OCI-LY1 (cell line): ENCODE measurements around the gene KCNK13.

Experiments used
- H2AFZ ChIP-seq: fragments of 200-600 bp; sonication (generic), shearing (Covaris generic); 2 replicates; pipeline ENCODE4 v1.6.0; 2014; ENCODE audit warnings: antibody characterized with exemption, mild to moderate bottlenecking, low read length
- H3F3A ChIP-seq: fragments of 200-600 bp; sonication (generic), shearing (Covaris generic); 2 replicates; pipeline ENCODE4 v1.6.0; 2014; ENCODE audit warnings: mild to moderate bottlenecking, antibody characterized with exemption, low read length, moderate library complexity; ENCODE audit not compliant: insufficient read depth
- H3K27ac ChIP-seq: fragments of 200-600 bp; sonication (generic); 2 replicates; pipeline ENCODE4 v1.5.1; 2014; ENCODE audit warnings: low read length, mixed run types, mild to moderate bottlenecking, low read depth; ENCODE audit not compliant: poor library complexity, severe bottlenecking
- H3K27me3 ChIP-seq: fragments of 200-600 bp; sonication (generic); 2 replicates; pipeline ENCODE4 v1.6.0; 2014; ENCODE audit warnings: antibody characterized with exemption, mild to moderate bottlenecking, low read length, moderate library complexity; ENCODE audit not compliant: insufficient read depth
- H3K36me3 ChIP-seq: fragments of 200-600 bp; sonication (generic); 2 replicates; pipeline ENCODE4 v1.6.1; 2014; ENCODE audit warnings: mild to moderate bottlenecking, antibody characterized with exemption, low read length, moderate library complexity, mixed read lengths; ENCODE audit not compliant: insufficient read depth
- H3K4me1 ChIP-seq: fragments of 200-600 bp; sonication (generic); 2 replicates; pipeline ENCODE4 v1.5.1; 2014; ENCODE audit warnings: mild to moderate bottlenecking, low read length, moderate library complexity; ENCODE audit not compliant: insufficient read depth, severe bottlenecking
- H3K4me2 ChIP-seq: fragments of 200-600 bp; sonication (generic), shearing (Covaris generic); 2 replicates; pipeline ENCODE4 v1.6.1; 2014; ENCODE audit warnings: low read length
- H3K4me3 ChIP-seq: fragments of 200-600 bp; sonication (generic); 2 replicates; pipeline ENCODE4 v1.5.1; 2014; ENCODE audit warnings: low read length, low read depth, mild to moderate bottlenecking, mixed read lengths; ENCODE audit not compliant: poor library complexity, severe bottlenecking
- H3K79me2 ChIP-seq: fragments of 200-600 bp; shearing (Covaris generic); 2 replicates; pipeline ENCODE4 v1.6.1; 2016; ENCODE audit warnings: mixed run types, low read length, mixed read lengths; ENCODE audit not compliant: insufficient read depth
- H3K9ac ChIP-seq: fragments of 200-600 bp; sonication (generic), shearing (Covaris generic); 2 replicates; pipeline ENCODE4 v1.6.1; 2014; ENCODE audit warnings: mild to moderate bottlenecking, low read length, mixed read lengths
- H3K9me2 ChIP-seq: fragments of 200-600 bp; sonication (generic), shearing (Covaris generic); 2 replicates; pipeline ENCODE4 v1.6.1; 2014; ENCODE audit warnings: low read depth, mild to moderate bottlenecking, low read length, mixed read lengths
- H3K9me3 ChIP-seq: fragments of 200-600 bp; shearing (Covaris generic); 2 replicates; pipeline ENCODE4 v1.6.1; 2014; ENCODE audit warnings: low read length, mixed read lengths
- H4K20me1 ChIP-seq: fragments of 200-600 bp; sonication (generic), shearing (Covaris generic); 2 replicates; pipeline ENCODE4 v1.6.0; 2016; ENCODE audit warnings: mild to moderate bottlenecking, low read length; ENCODE audit not compliant: insufficient read depth
- EZH2 ChIP-seq: fragments of 200-600 bp; sonication (generic), shearing (Covaris generic); IDR thresholded peaks from 2 replicates; pipeline ENCODE4 v1.8.0; 2017; ENCODE audit warnings: borderline replicate concordance, mixed run types, mild to moderate bottlenecking, antibody characterized with exemption, low read length, moderate library complexity, mixed read lengths
- TF ChIP-seq, protein P1 (sequence below): fragments of 200-600 bp; sonication (generic), shearing (Covaris generic); IDR thresholded peaks from 2 replicates; pipeline ENCODE4 v1.5.1; 2017; ENCODE audit warnings: mild to moderate bottlenecking, antibody characterized with exemption, low read length, moderate library complexity, mixed read lengths

The KCNK13 gene

DNA sequence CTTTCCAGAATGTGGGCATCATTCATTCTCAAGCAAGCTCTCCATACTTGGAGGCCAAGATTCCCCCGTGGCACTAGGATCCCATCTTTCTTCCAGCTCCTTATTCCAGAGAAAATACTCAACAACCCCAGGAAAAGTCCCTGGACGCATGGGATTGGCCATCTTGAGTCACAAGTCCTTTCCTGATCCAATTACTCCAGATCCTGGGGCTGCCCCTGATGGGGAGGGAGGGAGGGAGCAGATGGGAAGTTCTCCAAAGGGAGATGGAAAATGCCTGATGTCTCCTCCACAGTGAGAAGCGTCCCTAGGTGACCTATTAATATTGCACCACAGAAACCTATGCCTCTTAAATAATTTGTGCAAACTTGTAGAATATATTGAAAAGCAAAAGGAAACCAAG is 12.4 kb upstream of the KCNK13 start:
- Histone ChIP-seq H3K4me3 (no peak overlapping the region), H3K4me2 (no peak overlapping the region), H3K9me3 (no peaks in the 10 kb centered on the region), H3K79me2 (no peaks in the 10 kb centered on the region), H2AFZ (no peak overlapping the region), H4K20me1 (no peaks in the 10 kb centered on the region), H3K4me1 (no peaks in the 10 kb centered on the region), H3K9ac (no peak overlapping the region), H3K9me2 (no peaks in the 10 kb centered on the region), H3K27me3 (no peaks in the 10 kb centered on the region), H3K36me3 (0 out of 2 replicates have a peak, but pooled peaks cover 4% of the 10 kb centered on the region), H3K27ac (no peak overlapping the region), H3F3A (no peaks in the 10 kb centered on the region)
- TF ChIP-seq EZH2, result no peak
- TF ChIP-seq, protein P1, sequence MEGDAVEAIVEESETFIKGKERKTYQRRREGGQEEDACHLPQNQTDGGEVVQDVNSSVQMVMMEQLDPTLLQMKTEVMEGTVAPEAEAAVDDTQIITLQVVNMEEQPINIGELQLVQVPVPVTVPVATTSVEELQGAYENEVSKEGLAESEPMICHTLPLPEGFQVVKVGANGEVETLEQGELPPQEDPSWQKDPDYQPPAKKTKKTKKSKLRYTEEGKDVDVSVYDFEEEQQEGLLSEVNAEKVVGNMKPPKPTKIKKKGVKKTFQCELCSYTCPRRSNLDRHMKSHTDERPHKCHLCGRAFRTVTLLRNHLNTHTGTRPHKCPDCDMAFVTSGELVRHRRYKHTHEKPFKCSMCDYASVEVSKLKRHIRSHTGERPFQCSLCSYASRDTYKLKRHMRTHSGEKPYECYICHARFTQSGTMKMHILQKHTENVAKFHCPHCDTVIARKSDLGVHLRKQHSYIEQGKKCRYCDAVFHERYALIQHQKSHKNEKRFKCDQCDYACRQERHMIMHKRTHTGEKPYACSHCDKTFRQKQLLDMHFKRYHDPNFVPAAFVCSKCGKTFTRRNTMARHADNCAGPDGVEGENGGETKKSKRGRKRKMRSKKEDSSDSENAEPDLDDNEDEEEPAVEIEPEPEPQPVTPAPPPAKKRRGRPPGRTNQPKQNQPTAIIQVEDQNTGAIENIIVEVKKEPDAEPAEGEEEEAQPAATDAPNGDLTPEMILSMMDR, result no peak

DNA sequence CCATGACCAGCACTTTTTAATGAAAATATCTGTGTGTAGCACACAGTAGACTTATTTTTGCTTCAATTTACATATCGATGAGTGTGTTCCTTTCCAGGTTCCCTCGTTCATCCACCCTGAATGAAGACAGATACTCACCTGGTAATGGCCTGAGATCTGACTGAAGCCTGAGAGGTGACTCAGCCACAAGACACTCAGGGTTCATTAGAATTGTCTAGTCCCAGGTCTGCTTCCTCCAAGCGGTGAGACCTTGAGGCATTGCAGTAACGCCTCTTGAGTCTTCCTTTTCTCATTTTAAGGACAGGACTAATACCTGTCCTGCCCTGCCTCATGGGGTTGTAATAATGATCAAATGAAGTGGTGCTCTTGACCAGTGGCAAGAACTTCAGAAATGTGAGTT is 11.5 kb upstream of the KCNK13 start:
- Histone ChIP-seq H3K27me3 (no peaks in the 10 kb centered on the region), H3K4me1 (no peaks in the 10 kb centered on the region), H3F3A (no peaks in the 10 kb centered on the region)

DNA sequence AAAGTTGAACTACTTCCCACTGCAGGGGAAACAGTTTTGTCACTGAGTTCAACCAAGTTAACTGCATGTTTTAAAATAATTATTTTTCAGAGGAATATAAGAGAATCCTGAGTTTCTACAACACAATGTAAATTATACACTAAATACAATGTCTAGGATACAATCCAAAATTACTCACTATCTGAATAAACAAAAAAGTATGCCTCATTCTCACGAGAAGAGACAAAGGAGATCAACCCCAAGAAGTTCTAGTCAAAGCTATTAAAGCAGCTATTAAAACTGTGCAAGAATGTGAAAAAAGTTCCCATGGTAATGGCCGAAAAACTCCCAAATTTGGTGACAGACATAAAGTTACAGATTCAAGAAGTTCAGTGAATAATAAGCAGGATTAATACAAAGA is 8.8 kb upstream of the KCNK13 start:
- Histone ChIP-seq H3K27ac (no peak overlapping the region), H3K9ac (no peak overlapping the region), H3K4me1 (no peaks in the 10 kb centered on the region), H3K9me2 (no peaks in the 10 kb centered on the region), H3K4me3 (no peak overlapping the region), H3K79me2 (no peaks in the 10 kb centered on the region), H3F3A (no peaks in the 10 kb centered on the region), H4K20me1 (no peaks in the 10 kb centered on the region), H3K9me3 (no peaks in the 10 kb centered on the region), H3K27me3 (no peaks in the 10 kb centered on the region), H2AFZ (no peak overlapping the region), H3K36me3 (no peaks in the 10 kb centered on the region), H3K4me2 (no peak overlapping the region)
- no peak for TF ChIP-seq EZH2
- TF ChIP-seq, protein P1, result no peak

More for the DNA sequence above, 11.5 kb upstream of the KCNK13 start:
- H3K4me2 ChIP-seq, result no peak overlapping the region
- no peaks in the 10 kb centered on the region for H3K9me2 ChIP-seq
- no peak overlapping the region for H2AFZ ChIP-seq
- no peak for TF ChIP-seq EZH2
- TF ChIP-seq, protein P1, result no peak
- H3K79me2 ChIP-seq, result no peaks in the 10 kb centered on the region
- no peaks in the 10 kb centered on the region for H3K9me3 ChIP-seq
- no peak overlapping the region for H3K4me3 ChIP-seq
- H3K36me3 ChIP-seq, result no peaks in the 10 kb centered on the region
- no peak overlapping the region for H3K9ac ChIP-seq
- no peak overlapping the region for H3K27ac ChIP-seq
- H4K20me1 ChIP-seq, result no peaks in the 10 kb centered on the region
